ENCODE results near the gene UBE2F. TPM values are rescaled to one million over a fixed set of nuclear protein-coding genes. Genes with fewer than 3 reads are reported as not detected.

UBE2F gene
- total and polyA plus RNA-seq, 9 of the 15 experiments (the other 6 are each of a cell fraction or from before 2014, with no cell fraction given), result 18.1 to 88.1 (median 53.0) TPM

- TF ChIP-seq, protein P1, sequence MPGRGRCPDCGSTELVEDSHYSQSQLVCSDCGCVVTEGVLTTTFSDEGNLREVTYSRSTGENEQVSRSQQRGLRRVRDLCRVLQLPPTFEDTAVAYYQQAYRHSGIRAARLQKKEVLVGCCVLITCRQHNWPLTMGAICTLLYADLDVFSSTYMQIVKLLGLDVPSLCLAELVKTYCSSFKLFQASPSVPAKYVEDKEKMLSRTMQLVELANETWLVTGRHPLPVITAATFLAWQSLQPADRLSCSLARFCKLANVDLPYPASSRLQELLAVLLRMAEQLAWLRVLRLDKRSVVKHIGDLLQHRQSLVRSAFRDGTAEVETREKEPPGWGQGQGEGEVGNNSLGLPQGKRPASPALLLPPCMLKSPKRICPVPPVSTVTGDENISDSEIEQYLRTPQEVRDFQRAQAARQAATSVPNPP (IDR thresholded peaks at IDR 0.05; ENCODE audit: borderline replicate concordance, insufficient read depth, insufficient read length), result no peak
- TF ChIP-seq DNMT1 (IDR thresholded peaks at IDR 0.05) (no peak), CHCHD3 (CRISPR knock-in tag; IDR thresholded peaks at IDR 0.05) (no peak), RREB1 (CRISPR knock-in tag; IDR thresholded peaks at IDR 0.05) (peak; percentile 93), SMARCA4 (IDR thresholded peaks at IDR 0.05) (peak; percentile 98), TOE1 (IDR thresholded peaks at IDR 0.05; ENCODE audit: borderline replicate concordance) (peak; percentile 51; the same call in 1 of the 2 replicates), TOE1 (CRISPR knock-in tag; IDR thresholded peaks at IDR 0.05; ENCODE audit: borderline replicate concordance, low read depth) (no peak), ZKSCAN1 (IDR thresholded peaks at IDR 0.05; ENCODE audit: low read depth, low read length) (peak; percentile 74), CCAR2 (IDR thresholded peaks at IDR 0.05; ENCODE audit: low read depth, low read length) (no peak), CBFB (CRISPR knock-in tag; IDR thresholded peaks at IDR 0.05) (no peak), BACH1 (tag; IDR thresholded peaks at IDR 0.05) (peak; percentile 90)
- TF ChIP-seq, protein P2, sequence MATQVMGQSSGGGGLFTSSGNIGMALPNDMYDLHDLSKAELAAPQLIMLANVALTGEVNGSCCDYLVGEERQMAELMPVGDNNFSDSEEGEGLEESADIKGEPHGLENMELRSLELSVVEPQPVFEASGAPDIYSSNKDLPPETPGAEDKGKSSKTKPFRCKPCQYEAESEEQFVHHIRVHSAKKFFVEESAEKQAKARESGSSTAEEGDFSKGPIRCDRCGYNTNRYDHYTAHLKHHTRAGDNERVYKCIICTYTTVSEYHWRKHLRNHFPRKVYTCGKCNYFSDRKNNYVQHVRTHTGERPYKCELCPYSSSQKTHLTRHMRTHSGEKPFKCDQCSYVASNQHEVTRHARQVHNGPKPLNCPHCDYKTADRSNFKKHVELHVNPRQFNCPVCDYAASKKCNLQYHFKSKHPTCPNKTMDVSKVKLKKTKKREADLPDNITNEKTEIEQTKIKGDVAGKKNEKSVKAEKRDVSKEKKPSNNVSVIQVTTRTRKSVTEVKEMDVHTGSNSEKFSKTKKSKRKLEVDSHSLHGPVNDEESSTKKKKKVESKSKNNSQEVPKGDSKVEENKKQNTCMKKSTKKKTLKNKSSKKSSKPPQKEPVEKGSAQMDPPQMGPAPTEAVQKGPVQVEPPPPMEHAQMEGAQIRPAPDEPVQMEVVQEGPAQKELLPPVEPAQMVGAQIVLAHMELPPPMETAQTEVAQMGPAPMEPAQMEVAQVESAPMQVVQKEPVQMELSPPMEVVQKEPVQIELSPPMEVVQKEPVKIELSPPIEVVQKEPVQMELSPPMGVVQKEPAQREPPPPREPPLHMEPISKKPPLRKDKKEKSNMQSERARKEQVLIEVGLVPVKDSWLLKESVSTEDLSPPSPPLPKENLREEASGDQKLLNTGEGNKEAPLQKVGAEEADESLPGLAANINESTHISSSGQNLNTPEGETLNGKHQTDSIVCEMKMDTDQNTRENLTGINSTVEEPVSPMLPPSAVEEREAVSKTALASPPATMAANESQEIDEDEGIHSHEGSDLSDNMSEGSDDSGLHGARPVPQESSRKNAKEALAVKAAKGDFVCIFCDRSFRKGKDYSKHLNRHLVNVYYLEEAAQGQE (IDR thresholded peaks at IDR 0.05; ENCODE audit: borderline replicate concordance), result no peak; the same call in 1 of the 2 replicates
- TF ChIP-seq, protein P2 (CRISPR knock-in tag; IDR thresholded peaks at IDR 0.05; ENCODE audit: low read depth), result 0 out of 2 replicates have a peak, but pooled peaks have one; percentile 43
Measured at GRCh38 chr2:237964578-237965404, 2.0 kb upstream of the UBE2F start (continued).

Data from K562 (cell line).